Muscle of arm (tissue), 14 donors: Measurements from ENCODE around the gene FABP6. TPM values are rescaled to one million over a fixed set of nuclear protein-coding genes. Genes with fewer than 3 reads are reported as not detected.
"Not testable (repeated sequence)": the region's sequence is repeated elsewhere in the genome, so short reads cannot be mapped to it uniquely, and the experiment has no call there.

Source experiments
- DNase-seq: peaks from one replicate; pipeline ENCODE4 v3.0.0-alpha.2; 2013
- long read RNA-seq, 11 donors: transcript quantifications; one replicate each; lab custom pipeline, GENCODE V29; 2026
- polyA plus RNA-seq, 12 donors: library from polyadenylated mRNA; unstranded; fragments of 120-200 nt; gene quantifications; one replicate each; pipeline ENCODE4 v1.2.1, GENCODE V29; 2013; ENCODE audit not compliant: insufficient read length in 12 of 12

Gene FABP6
- polyA plus RNA-seq: under 1 TPM in 2 of 12 donors, not detected in 10; 0.18 to 0.30 TPM
- long read RNA-seq, donor 1, transcript FABP6-202 (4 exons, 572 nt): major isoform, 15 of 16 reads
- long read RNA-seq, donor 1, partial matches to known transcripts: 0 of 16 reads
- long read RNA-seq, donor 1, other reads (novel, unspliced or antisense): 0 of 16 reads
- long read RNA-seq, donor 2, partial matches to known transcripts: 0 of 38 reads
- long read RNA-seq, donor 2, other reads (novel, unspliced or antisense): 38 of 38 reads
- long read RNA-seq, donor 3: 0 reads
- long read RNA-seq, donor 4: 0 reads
- long read RNA-seq, donor 5: 0 reads
- long read RNA-seq, donor 6: 0 reads
- long read RNA-seq, donor 7: 0 reads
- long read RNA-seq, donor 8: 0 reads
- long read RNA-seq, donor 9: 0 reads
- long read RNA-seq, donor 10: 0 reads
- long read RNA-seq, donor 11: 0 reads

GRCh38 chr5:160229190-160229742 lies at the start of gene FABP6:
Gene FABP6, plus strand, starts transcription at chr5:160229506. Its CDS starts 52 bp downstream, at chr5:160229558.
- DNase-seq: no peak

GRCh38 chr5:160180931-160181330 lies 48.4 kb upstream of the FABP6 start:
- no peak for DNase-seq

- DNase-seq: no peak
Measured at GRCh38 chr5:160181965-160182622, 47.2 kb upstream of the FABP6 start.

- no peak for DNase-seq
Measured at GRCh38 chr5:160183075-160183474, 46.2 kb upstream of the FABP6 start.

GRCh38 chr5:160185626-160186360 lies 43.5 kb upstream of the FABP6 start:
- no peak for DNase-seq

- no peak for DNase-seq
Measured at GRCh38 chr5:160186480-160186879, 42.8 kb upstream of the FABP6 start.

GRCh38 chr5:160187091-160187490 lies 42.2 kb upstream of the FABP6 start:
- DNase-seq: no peak

- DNase-seq: peak; percentile 70
Measured at GRCh38 chr5:160188141-160189015, 40.9 kb upstream of the FABP6 start.

GRCh38 chr5:160192424-160192823 lies 36.9 kb upstream of the FABP6 start:
- DNase-seq: no peak

- not testable (repeated sequence) for DNase-seq
Measured at GRCh38 chr5:160193076-160193475, 36.2 kb upstream of the FABP6 start.

- DNase-seq: not testable (repeated sequence)
Measured at GRCh38 chr5:160193790-160194189, 35.5 kb upstream of the FABP6 start.

- DNase-seq: no peak
Measured at GRCh38 chr5:160197341-160198144, 31.8 kb upstream of the FABP6 start.

- no peak for DNase-seq
Measured at GRCh38 chr5:160198146-160198545, 31.2 kb upstream of the FABP6 start.

GRCh38 chr5:160198841-160199409 lies 30.4 kb upstream of the FABP6 start:
- DNase-seq: no peak

GRCh38 chr5:160199410-160199911 lies 29.8 kb upstream of the FABP6 start:
- peak; percentile 70 for DNase-seq

GRCh38 chr5:160207061-160207460 lies 22.2 kb upstream of the FABP6 start:
- no peak for DNase-seq

GRCh38 chr5:160209917-160210316 lies 19.4 kb upstream of the FABP6 start:
- no peak for DNase-seq

- DNase-seq: no peak
Measured at GRCh38 chr5:160210606-160211005, 18.7 kb upstream of the FABP6 start.

- no peak for DNase-seq
Measured at GRCh38 chr5:160211352-160211751, 18.0 kb upstream of the FABP6 start.

- DNase-seq: no peak
Measured at GRCh38 chr5:160213537-160213936, 15.8 kb upstream of the FABP6 start.
